Measurements from ENCODE around the gene CFAP46.

DNA sequence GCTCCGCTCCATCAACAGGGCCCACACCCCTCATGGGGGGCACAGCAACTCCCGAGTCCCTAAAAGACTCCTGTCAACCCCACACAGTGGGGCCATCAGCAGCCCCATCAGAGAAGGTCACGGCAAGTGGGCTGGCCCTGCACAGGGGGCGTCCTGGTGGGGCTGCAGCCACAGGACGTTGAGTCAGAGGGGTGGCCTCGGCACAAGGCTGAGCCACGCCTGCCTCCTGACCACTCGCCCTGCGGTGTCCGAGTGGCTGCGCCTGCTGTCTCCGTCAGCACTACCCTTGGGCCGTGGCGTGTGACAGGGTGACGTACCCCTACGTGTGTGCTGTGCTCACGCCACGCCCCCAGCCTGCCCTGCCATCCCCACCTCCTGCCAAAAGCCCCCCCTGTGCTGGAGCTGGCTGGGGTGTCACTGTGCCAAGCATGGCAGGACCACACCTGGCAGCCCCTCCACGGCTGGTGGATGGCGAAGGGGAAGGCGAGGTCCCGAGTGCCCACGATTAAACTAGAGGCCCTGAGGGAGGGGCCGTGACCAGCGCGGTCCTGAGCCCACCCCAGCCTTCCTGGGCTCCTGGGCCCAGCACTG, 130.4 kb downstream of the CFAP46 start:
- TF ChIP-seq EZH2 (IDR thresholded peaks at IDR 0.05; ENCODE audit: insufficient read depth, poor library complexity, severe bottlenecking) (no peak), EZH2phosphoT487 (IDR thresholded peaks at IDR 0.05; ENCODE audit: insufficient read depth, low read depth) (no peak)

All from GM23248 (cell line).